ENCODE data around the gene PRICKLE2. TPM values are rescaled to one million over a fixed set of nuclear protein-coding genes. Genes with fewer than 3 reads are reported as not detected.

The PRICKLE2 gene
- total RNA-seq, 1 experiment from 2014 or later, result 0.26 TPM

DNA sequence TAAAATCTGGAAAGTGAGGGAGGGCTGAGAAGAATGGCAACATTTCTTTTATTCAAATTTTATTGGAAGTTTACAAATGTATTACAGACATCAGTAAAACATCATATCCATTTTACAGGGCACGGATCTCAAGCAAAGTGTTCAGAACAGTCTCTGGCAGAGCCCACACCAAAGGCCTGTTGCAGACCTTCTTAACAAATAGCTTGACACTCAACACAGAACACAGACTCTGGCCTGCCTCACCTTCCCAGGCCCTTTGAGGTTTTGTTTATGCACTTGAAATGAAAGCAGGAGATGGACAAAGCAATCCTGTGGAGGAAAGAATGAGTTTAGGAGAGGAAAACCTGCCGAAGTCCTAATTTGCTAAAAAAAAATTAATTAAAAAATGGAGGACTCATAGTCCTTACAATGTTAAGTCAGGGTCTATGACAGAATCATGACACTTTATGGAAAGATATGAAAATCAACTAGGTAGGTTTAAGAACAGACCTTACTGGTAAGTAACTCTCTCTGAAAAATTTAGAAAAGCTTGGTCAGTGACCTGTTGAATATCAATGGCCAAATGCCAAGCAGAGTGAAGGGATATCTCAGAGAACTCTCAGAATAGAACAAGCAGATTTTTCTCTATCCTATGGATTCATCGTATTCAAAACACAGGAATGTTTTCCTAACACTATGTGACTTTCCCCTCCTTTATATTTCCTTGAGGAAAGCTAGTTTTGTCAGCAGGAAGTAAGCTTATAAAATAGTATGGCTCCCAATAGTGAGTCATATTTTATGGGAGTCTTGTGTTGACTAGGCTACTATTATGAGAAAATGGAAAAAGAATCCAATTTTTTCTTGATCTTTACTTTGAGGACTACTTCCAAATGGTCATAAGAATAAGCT lies 131.2 kb downstream of the PRICKLE2 start:
- TF ChIP-seq CTCF (IDR thresholded peaks at IDR 0.05), result no peak
- no peak for TF ChIP-seq TCF7L2 (IDR thresholded peaks at IDR 0.05; ENCODE audit: low read depth, low read length)
- no peak for TF ChIP-seq POLR2AphosphoS5 (IDR thresholded peaks at IDR 0.05; ENCODE audit: low read depth, low read length)
- TF ChIP-seq, protein P1, sequence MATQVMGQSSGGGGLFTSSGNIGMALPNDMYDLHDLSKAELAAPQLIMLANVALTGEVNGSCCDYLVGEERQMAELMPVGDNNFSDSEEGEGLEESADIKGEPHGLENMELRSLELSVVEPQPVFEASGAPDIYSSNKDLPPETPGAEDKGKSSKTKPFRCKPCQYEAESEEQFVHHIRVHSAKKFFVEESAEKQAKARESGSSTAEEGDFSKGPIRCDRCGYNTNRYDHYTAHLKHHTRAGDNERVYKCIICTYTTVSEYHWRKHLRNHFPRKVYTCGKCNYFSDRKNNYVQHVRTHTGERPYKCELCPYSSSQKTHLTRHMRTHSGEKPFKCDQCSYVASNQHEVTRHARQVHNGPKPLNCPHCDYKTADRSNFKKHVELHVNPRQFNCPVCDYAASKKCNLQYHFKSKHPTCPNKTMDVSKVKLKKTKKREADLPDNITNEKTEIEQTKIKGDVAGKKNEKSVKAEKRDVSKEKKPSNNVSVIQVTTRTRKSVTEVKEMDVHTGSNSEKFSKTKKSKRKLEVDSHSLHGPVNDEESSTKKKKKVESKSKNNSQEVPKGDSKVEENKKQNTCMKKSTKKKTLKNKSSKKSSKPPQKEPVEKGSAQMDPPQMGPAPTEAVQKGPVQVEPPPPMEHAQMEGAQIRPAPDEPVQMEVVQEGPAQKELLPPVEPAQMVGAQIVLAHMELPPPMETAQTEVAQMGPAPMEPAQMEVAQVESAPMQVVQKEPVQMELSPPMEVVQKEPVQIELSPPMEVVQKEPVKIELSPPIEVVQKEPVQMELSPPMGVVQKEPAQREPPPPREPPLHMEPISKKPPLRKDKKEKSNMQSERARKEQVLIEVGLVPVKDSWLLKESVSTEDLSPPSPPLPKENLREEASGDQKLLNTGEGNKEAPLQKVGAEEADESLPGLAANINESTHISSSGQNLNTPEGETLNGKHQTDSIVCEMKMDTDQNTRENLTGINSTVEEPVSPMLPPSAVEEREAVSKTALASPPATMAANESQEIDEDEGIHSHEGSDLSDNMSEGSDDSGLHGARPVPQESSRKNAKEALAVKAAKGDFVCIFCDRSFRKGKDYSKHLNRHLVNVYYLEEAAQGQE (IDR thresholded peaks at IDR 0.05; ENCODE audit: insufficient read depth in 1 of 2, low read depth in 2 of 2, low read length in 1 of 2), result no peak
- no peak for TF ChIP-seq SIN3A (IDR thresholded peaks at IDR 0.05; ENCODE audit: borderline replicate concordance, insufficient read depth, low read depth, low read length)
- ChIA-PET POLR2A (no interaction called here), CTCF (no interaction called here)
- H3K9me3 ChIP-seq (ENCODE audit: control insufficient read depth, insufficient read depth, low read depth, low read length), result no peaks in the 10 kb centered on the region
- no peak overlapping the region for H3K4me3 ChIP-seq (ENCODE audit: low read depth in 2 of 2, low read length in 2 of 2)
- H3K4me1 ChIP-seq (ENCODE audit: control insufficient read depth, insufficient read depth, low read length), result no peaks in the 10 kb centered on the region
- no TSS peak for BruUV-seq (replicated peaks)
- intact Hi-C loops (cut with micrococcal nuclease; ENCODE audit: unreplicated experiment), result no loop called here
- DNase-seq (ENCODE audit: low read depth, low spot score) (no peak), ATAC-seq (no peak)
- in situ Hi-C loops (cut with HindIII; ENCODE audit: low pct_unique_long_range_greater_than_20kb, low sequenced_read_pairs), result no loop called here
- H3K27me3 ChIP-seq (ENCODE audit: control insufficient read depth, insufficient read depth, low read length), result no peaks in the 10 kb centered on the region
- no peak overlapping the region for H3K27ac ChIP-seq (ENCODE audit: low read length)
- H3K36me3 ChIP-seq (ENCODE audit: control insufficient read depth, insufficient read depth, low read length), result no peaks in the 10 kb centered on the region

DNA sequence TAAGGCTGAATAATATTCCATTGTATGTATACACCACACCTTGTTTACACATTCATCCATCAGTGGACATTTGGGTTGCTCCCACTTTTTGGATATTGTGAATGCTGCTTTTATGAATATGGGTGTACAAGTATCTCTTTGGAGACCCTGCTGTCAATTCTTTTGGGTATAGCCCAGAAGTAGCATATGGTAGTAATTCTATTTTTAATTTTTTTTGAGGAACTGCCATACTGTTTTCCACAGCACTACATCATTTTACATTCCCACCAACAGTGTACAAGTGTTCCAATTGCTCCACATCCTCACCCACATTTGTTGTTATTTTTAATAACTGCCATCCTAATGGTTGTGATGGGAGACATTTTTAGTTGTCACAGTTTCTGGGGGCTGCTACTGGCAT lies 132.1 kb downstream of the PRICKLE2 start:
- BruUV-seq (replicated peaks), result no TSS peak
- no peaks in the 10 kb centered on the region for H3K27me3 ChIP-seq (ENCODE audit: control insufficient read depth, insufficient read depth, low read length)
- POLR2A ChIA-PET, result no interaction called here
- H3K36me3 ChIP-seq (ENCODE audit: control insufficient read depth, insufficient read depth, low read length), result no peaks in the 10 kb centered on the region
- no peak overlapping the region for H3K4me3 ChIP-seq (ENCODE audit: low read depth in 2 of 2, low read length in 2 of 2)
- intact Hi-C loops (cut with micrococcal nuclease; ENCODE audit: unreplicated experiment) (no loop called here), in situ Hi-C loops (cut with HindIII; ENCODE audit: low pct_unique_long_range_greater_than_20kb, low sequenced_read_pairs) (no loop called here)
- H3K4me1 ChIP-seq (ENCODE audit: control insufficient read depth, insufficient read depth, low read length), result no peaks in the 10 kb centered on the region
- ATAC-seq (no peak), DNase-seq (ENCODE audit: low read depth, low spot score) (no peak)
- no peaks in the 10 kb centered on the region for H3K9me3 ChIP-seq (ENCODE audit: control insufficient read depth, insufficient read depth, low read depth, low read length)
- no peak overlapping the region for H3K27ac ChIP-seq (ENCODE audit: low read length)
- no peak for TF ChIP-seq POLR2AphosphoS5 (IDR thresholded peaks at IDR 0.05; ENCODE audit: low read depth, low read length)
- TF ChIP-seq, protein P1 (IDR thresholded peaks at IDR 0.05; ENCODE audit: insufficient read depth in 1 of 2, low read depth in 2 of 2, low read length in 1 of 2), result no peak
- no peak for TF ChIP-seq CTCF (IDR thresholded peaks at IDR 0.05)
- no peak for TF ChIP-seq TCF7L2 (IDR thresholded peaks at IDR 0.05; ENCODE audit: low read depth, low read length)
- TF ChIP-seq SIN3A (IDR thresholded peaks at IDR 0.05; ENCODE audit: borderline replicate concordance, insufficient read depth, low read depth, low read length), result no peak
- CTCF ChIA-PET, result no interaction called here
